SK-N-SH (cell line): ENCODE measurements around the gene CACYBP. TPM values are rescaled to one million over a fixed set of nuclear protein-coding genes. Genes with fewer than 3 reads are reported as not detected.

ENCODE experiments used
- CTCF ChIA-PET: fragments of 300-600, 350-600 bp; formaldehyde crosslinking; extraction: SDS; loops from one replicate; lab custom pipeline; 2021; lab: Yijun Ruan, JAX
- POLR2A ChIA-PET: fragments of 350-600 bp; sonication (Branson Sonifier 250); formaldehyde crosslinking; extraction: SDS; loops from one replicate; lab custom pipeline; 2020; ENCODE audit warnings: antibody characterized with exemption, inconsistent platforms; lab: Yijun Ruan, JAX
- DNase-seq: peaks from one replicate; pipeline ENCODE4 v3.0.0; 2012
- H2AFZ ChIP-seq: fragments of 200-600 bp; sonication (generic); 2 replicates; pipeline ENCODE4 v1.8.1; 2016; ENCODE audit warnings: antibody characterized with exemption, mild to moderate bottlenecking, low read depth
- H3F3A ChIP-seq: fragments of 200-600 bp; sonication (generic); replicated peaks from 2 replicates; pipeline ENCODE3; 2016; ENCODE audit warnings: antibody characterized with exemption, mild to moderate bottlenecking; ENCODE audit not compliant: insufficient read depth
- H3K27ac ChIP-seq, 2 experiments: fragments of 200-500 bp in 1 of 2; fragments of 200-600 bp in 1 of 2; sonication (Bioruptor generic) in 1 of 2; sonication (generic), shearing (Covaris generic) in 1 of 2; 2 replicates each; pipeline versions ENCODE4 v1.5.1 to v1.6.1; 2014 to 2016; ENCODE audit warnings: low read depth in 2 of 2, inconsistent platforms in 1 of 2, low read length in 1 of 2, mild to moderate bottlenecking in 1 of 2, mixed read lengths in 1 of 2
- H3K27me3 ChIP-seq: fragments of 200-600 bp; sonication (generic), shearing (Covaris generic); 2 replicates; pipeline ENCODE4 v1.6.1; 2016; ENCODE audit warnings: mixed run types; ENCODE audit not compliant: insufficient read depth
- H3K36me3 ChIP-seq, 2 experiments: fragments of 200-500 bp in 1 of 2; fragments of 200-600 bp in 1 of 2; sonication (Bioruptor generic) in 1 of 2; sonication (generic) in 1 of 2; replicated peaks in 1 of 2; 2 replicates each; pipeline versions ENCODE3 to v1.5.1; 2014 to 2016; ENCODE audit warnings: low read length in 1 of 2, mild to moderate bottlenecking in 1 of 2; ENCODE audit not compliant: insufficient read depth in 2 of 2, control insufficient read depth in 1 of 2
- H3K4me1 ChIP-seq, 2 experiments: fragments of 200-500 bp in 1 of 2; fragments of 200-600 bp in 1 of 2; sonication (Bioruptor generic) in 1 of 2; sonication (generic), shearing (Covaris generic) in 1 of 2; 2 replicates each; pipeline versions ENCODE4 v1.5.1 to v1.6.1; 2014 to 2016; ENCODE audit warnings: low read depth in 1 of 2, low read length in 1 of 2, mixed run types in 1 of 2; ENCODE audit not compliant: insufficient read depth in 2 of 2, control insufficient read depth in 1 of 2
- H3K4me2 ChIP-seq: fragments of 200-600 bp; sonication (generic), shearing (Covaris generic); 2 replicates; pipeline ENCODE4 v1.6.1; 2017; ENCODE audit warnings: mixed run types
- H3K4me3 ChIP-seq, 2 experiments: fragments of 200-500 bp in 1 of 2; fragments of 200-600 bp in 1 of 2; sonication (Bioruptor generic) in 1 of 2; sonication (generic), shearing (Covaris generic) in 1 of 2; 2 replicates each; pipeline versions ENCODE4 v1.5.1 to v1.8.1; 2014 to 2016; ENCODE audit warnings: low read depth in 2 of 2, inconsistent platforms in 1 of 2, low read length in 1 of 2, mild to moderate bottlenecking in 1 of 2, mixed read lengths in 1 of 2, moderate library complexity in 1 of 2
- H3K79me2 ChIP-seq: fragments of 200-600 bp; sonication (generic); 2 replicates; pipeline ENCODE4 v1.8.1; 2017; ENCODE audit warnings: mild to moderate bottlenecking; ENCODE audit not compliant: insufficient read depth
- H3K9ac ChIP-seq: fragments of 200-600 bp; sonication (generic); 2 replicates; pipeline ENCODE4 v1.6.1; 2017; ENCODE audit warnings: mixed run types
- H3K9me2 ChIP-seq: fragments of 200-600 bp; sonication (generic); 2 replicates; pipeline ENCODE4 v1.6.1; 2017; ENCODE audit warnings: mixed run types
- H3K9me3 ChIP-seq: fragments of 200-600 bp; sonication (generic); 2 replicates; pipeline ENCODE4 v1.6.1; 2017; ENCODE audit warnings: mixed run types, mild to moderate bottlenecking, moderate library complexity
- H4K20me1 ChIP-seq: fragments of 200-600 bp; sonication (generic); 2 replicates; pipeline ENCODE4 v1.6.1; 2017; ENCODE audit warnings: mild to moderate bottlenecking, mixed run types; ENCODE audit not compliant: insufficient read depth
- CTCF ChIP-seq: fragments of 200-600 bp; sonication (generic); IDR thresholded peaks from 2 replicates; pipeline ENCODE4 v1.6.1; 2017; ENCODE audit warnings: antibody characterized with exemption, mild to moderate bottlenecking, moderate library complexity
- EZH2phosphoT487 ChIP-seq: fragments of 200-600 bp; sonication (generic); IDR thresholded peaks from 2 replicates; pipeline ENCODE4 v1.6.1; 2017; ENCODE audit warnings: low read depth, mixed run types, mild to moderate bottlenecking, antibody characterized with exemption, moderate library complexity, borderline replicate concordance
- FOSL2 ChIP-seq: IDR thresholded peaks from 2 replicates; pipeline ENCODE4 v1.4.0; 2012; ENCODE audit warnings: low read depth, mild to moderate bottlenecking, moderate library complexity, borderline replicate concordance
- IRF3 ChIP-seq: fragments of 150-350 bp; IDR thresholded peaks from 2 replicates; pipeline ENCODE4 v1.6.1; 2016; ENCODE audit warnings: mild to moderate bottlenecking, low read depth, low read length
- MEF2A ChIP-seq: IDR thresholded peaks from 2 replicates; pipeline ENCODE4 v1.4.0; 2012; ENCODE audit warnings: low read depth, borderline replicate concordance
- NRF1 ChIP-seq: IDR thresholded peaks from 2 replicates; pipeline ENCODE4 v1.6.1; 2012; ENCODE audit warnings: low read depth, mild to moderate bottlenecking, low read length
- PBX3 ChIP-seq: IDR thresholded peaks from 2 replicates; pipeline ENCODE4; 2012
- POLR2AphosphoS5 ChIP-seq: IDR thresholded peaks from 2 replicates; pipeline ENCODE4 v1.6.1; 2012; ENCODE audit warnings: low read depth, low read length
- RAD21 ChIP-seq: IDR thresholded peaks from 2 replicates; pipeline ENCODE4 v1.6.1; 2012; ENCODE audit warnings: mild to moderate bottlenecking, low read length
- RCOR1 ChIP-seq: fragments of 150-350 bp; IDR thresholded peaks from 2 replicates; pipeline ENCODE4 v1.6.1; 2017; ENCODE audit warnings: antibody characterized with exemption, low read length
- RXRA ChIP-seq: IDR thresholded peaks from 2 replicates; pipeline ENCODE4 v1.4.0; 2012; ENCODE audit warnings: low read depth, mild to moderate bottlenecking, borderline replicate concordance
- SMC3 ChIP-seq: IDR thresholded peaks from 2 replicates; pipeline ENCODE4 v1.6.1; 2012; ENCODE audit warnings: low read depth, low read length, improper control_type of control experiment
- TAF1 ChIP-seq: IDR thresholded peaks from 2 replicates; pipeline ENCODE4 v1.6.1; 2012; ENCODE audit warnings: low read depth, mild to moderate bottlenecking, low read length, moderate library complexity, borderline replicate concordance
- TCF12 ChIP-seq: IDR thresholded peaks from 2 replicates; pipeline ENCODE4 v1.4.0; 2012
- USF1 ChIP-seq: IDR thresholded peaks from 2 replicates; pipeline ENCODE4 v1.4.0; 2012; ENCODE audit warnings: low read depth, borderline replicate concordance
- USF2 ChIP-seq: fragments of 150-350 bp; IDR thresholded peaks from 2 replicates; pipeline ENCODE4 v1.6.1; 2017; ENCODE audit warnings: antibody characterized with exemption, low read length, low read depth, borderline replicate concordance
- WGBS: methylation state at CpG from one replicate; pipeline ENCODE4 v1.1.6; 2017; ENCODE audit warnings: low lambda C conversion rate; 5-methylcytosine and 5-hydroxymethylcytosine counted together
- polyA plus RNA-seq, 3 experiments: library from polyadenylated mRNA; depleted of rRNA; stranded (reverse); fragments of >200 nt; gene quantifications; 2 replicates each; pipeline ENCODE4 v1.2.3, GENCODE V29; 2012

The CACYBP gene
- polyA plus RNA-seq, 1 of the 3 experiments (the other 2 are of a cell fraction): 56.2 TPM

GRCh38 chr1:174967845-174968705 is 31.7 kb upstream of the CACYBP start (continued):
- no peak for TF ChIP-seq SMC3
- TF ChIP-seq, all 33 proteins: peak for 0

GRCh38 chr1:174968750-174969244 is 30.9 kb upstream of the CACYBP start:
- H3K4me3 ChIP-seq: no peak overlapping the region
- no peak for DNase-seq
- H3K36me3 ChIP-seq: no peaks in the 10 kb centered on the region
- H3K4me1 ChIP-seq: peaks cover 0 to 2% of the 10 kb centered on the region in 2 experiments; a peak in 2 of 4 replicates
- no peaks in the 10 kb centered on the region for H4K20me1 ChIP-seq
- no peak overlapping the region for H3K4me2 ChIP-seq
- no peak overlapping the region for H2AFZ ChIP-seq
- ChIA-PET CTCF (no interaction called here), POLR2A (no interaction called here)
- no peaks in the 10 kb centered on the region for H3K9me2 ChIP-seq
- WGBS: 75% methylated on average over 5 of the region's 5 CpGs
- H3K79me2 ChIP-seq: no peaks in the 10 kb centered on the region
- H3K9ac ChIP-seq: no peak overlapping the region
- TF ChIP-seq TCF12 (peak; percentile 39), USF2 (no peak), PBX3 (peak; percentile 32; the same call in 1 of the 2 replicates), RXRA (peak; percentile 56; the same call in 1 of the 2 replicates)
- no peaks in the 10 kb centered on the region for H3F3A ChIP-seq
- no peaks in the 10 kb centered on the region for H3K9me3 ChIP-seq
- H3K27ac ChIP-seq: no peak overlapping the region
- H3K27me3 ChIP-seq: no peaks in the 10 kb centered on the region

- Histone ChIP-seq H3K4me1 (peaks cover 0 to 7% of the 10 kb centered on the region in 2 experiments; a peak in 2 of 4 replicates), H3K4me3 (no peak overlapping the region), H3K36me3 (no peaks in the 10 kb centered on the region), H3K27ac (no peak overlapping the region), H4K20me1 (no peaks in the 10 kb centered on the region), H3K79me2 (no peaks in the 10 kb centered on the region), H2AFZ (no peak overlapping the region), H3K4me2 (no peak overlapping the region), H3K9me2 (no peaks in the 10 kb centered on the region), H3F3A (no peaks in the 10 kb centered on the region), H3K27me3 (no peaks in the 10 kb centered on the region), H3K9me3 (no peaks in the 10 kb centered on the region), H3K9ac (no peak overlapping the region)
- ChIA-PET CTCF (interaction anchor here (2.4 kb wide), 1 partner anchor 13 kb away, joined by 10 read pairs; no protein-coding TSS in a partner anchor), POLR2A (no interaction called here)
- DNase-seq: no peak
- 92% methylated on average over 1 of the region's 1 CpG for WGBS
- TF ChIP-seq FOSL2 (no peak), TAF1 (no peak), EZH2phosphoT487 (no peak), MEF2A (no peak), NRF1 (no peak), POLR2AphosphoS5 (no peak), USF1 (no peak), RCOR1 (no peak), RAD21 (no peak), PBX3 (no peak), CTCF (no peak), IRF3 (no peak)
Measured at GRCh38 chr1:174969977-174970376, 29.8 kb upstream of the CACYBP start.
